Measurements from ENCODE around the gene RIMBP3C.
"Not testable (repeated sequence)": the region's sequence is repeated elsewhere in the genome, so short reads cannot be mapped to it uniquely, and the experiment has no call there.

RIMBP3C gene

DNA sequence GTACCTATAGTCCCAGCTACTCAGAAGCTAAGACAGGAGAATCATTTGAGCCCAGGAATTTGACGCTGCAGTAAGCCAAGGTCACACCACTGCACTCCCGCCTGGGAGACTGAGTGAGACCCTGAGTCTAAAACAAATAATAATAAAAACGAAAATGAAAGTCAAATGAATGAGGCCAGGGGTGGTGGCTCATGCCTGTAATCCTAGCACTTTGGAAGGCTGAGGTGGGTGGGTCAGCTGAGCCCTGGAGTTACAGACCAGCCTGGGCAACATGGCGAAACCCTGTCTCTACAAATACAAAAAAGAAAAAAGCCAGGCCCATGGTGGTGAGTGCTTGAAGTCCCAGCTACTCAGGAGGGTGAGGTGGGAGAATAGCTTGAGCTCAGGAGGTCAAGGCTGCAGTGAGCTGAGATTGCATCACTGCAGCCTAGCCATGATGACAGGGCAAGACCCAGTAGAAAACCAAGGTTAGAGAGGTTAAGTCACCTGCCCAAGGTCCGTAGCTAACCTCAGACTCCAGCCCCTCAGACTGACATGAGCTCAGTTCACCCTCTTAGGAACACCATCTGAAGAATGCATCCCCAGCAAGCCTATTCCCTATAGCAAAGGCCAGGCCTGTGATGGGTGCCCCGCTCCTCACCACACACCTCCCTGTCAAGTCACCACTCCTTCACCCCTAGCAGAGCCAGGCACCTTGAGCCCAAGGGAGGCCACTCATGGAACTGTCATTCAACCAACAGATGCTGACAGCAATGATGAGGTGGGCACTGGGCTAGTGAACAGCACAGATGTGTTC lies 24.4 kb downstream of the RIMBP3C start:
- DNase-seq, result not testable (repeated sequence)

DNA sequence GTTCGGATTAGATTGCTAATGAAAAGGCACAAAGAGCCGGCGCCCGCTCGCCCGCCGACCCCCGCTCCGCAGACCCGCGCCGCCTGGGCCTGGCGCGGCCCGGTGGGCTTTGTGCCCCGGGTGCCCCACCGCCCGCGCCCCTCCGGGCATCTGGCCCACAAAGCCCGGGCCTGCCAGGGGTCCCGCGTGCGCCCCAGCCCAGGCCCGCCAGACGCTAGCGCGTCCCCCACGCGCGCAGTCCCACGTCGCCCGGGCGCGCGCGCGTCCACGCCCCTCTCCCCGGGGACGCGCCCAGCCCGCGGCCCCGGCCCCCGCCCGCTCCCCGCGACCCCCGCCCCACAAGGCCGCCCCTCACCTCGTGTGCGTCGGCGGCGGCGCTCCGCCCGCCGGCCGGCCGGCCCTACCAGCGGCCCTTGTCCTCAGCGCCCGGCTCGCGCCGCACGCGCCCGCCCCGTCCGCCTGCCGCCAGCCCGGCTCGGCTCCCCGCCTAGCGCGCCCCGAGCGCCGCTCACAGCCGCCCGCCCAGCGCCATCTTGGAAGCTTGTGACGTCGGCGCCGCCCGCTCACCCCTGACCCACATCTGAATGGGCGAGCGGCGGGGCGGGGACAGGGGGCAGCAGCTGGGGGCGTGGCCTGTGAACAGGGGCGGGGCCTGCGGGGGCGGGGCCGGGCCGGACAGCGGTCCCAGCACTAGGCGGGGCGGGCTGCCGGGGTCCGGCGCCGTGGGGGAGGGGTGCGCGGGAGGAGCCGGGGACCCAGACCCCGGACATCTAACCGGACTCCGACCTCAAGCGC lies 34.1 kb downstream of the RIMBP3C start:
- not testable (repeated sequence) for DNase-seq

DNA sequence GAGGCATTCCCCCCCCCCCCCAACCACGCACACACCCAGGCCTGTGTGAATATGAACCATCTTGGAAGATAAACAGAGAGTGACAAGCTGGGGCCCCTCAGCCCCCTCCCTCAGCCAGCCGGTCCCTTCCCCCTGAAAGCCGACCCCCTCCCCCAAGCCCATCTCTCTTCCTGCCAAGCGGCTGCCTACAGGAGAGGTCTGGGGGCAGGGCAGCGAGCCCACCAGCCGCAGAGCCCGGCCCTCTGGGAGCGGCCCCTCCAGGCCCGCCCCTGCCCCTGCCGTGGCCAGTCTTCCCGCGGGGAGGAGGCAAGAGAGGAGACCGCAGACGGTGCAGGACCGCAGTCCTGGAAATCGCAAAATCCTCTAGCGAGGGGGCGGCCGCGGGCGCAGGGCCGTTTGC lies 34.7 kb downstream of the RIMBP3C start:
- not testable (repeated sequence) for DNase-seq

- not testable (repeated sequence) for DNase-seq
Measured at GRCh38 chr22:21515234-21515633, 36.0 kb downstream of the RIMBP3C start.

- not testable (repeated sequence) for DNase-seq
Measured at GRCh38 chr22:21514117-21514516, 37.1 kb downstream of the RIMBP3C start.

DNA sequence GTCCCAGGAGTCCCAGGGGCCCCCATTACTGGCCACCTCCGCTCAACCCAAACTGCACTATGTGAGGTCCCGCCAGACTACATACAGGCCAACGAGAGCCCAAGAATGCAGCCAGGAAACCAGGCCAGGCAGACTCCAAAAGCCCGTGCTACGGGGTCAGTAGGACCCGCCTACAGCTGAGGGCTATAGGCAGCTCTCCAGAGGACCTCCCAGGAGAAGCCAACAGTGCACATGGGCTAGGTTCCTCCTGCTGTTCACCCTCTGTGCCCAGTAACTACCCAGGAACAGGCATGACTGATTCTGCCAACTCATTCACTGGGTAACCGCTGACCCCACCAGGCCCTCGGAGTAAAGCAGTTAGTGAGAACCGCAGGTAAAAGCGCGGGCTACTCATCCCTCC lies 39.2 kb downstream of the RIMBP3C start:
- DNase-seq, result not testable (repeated sequence)

DNA sequence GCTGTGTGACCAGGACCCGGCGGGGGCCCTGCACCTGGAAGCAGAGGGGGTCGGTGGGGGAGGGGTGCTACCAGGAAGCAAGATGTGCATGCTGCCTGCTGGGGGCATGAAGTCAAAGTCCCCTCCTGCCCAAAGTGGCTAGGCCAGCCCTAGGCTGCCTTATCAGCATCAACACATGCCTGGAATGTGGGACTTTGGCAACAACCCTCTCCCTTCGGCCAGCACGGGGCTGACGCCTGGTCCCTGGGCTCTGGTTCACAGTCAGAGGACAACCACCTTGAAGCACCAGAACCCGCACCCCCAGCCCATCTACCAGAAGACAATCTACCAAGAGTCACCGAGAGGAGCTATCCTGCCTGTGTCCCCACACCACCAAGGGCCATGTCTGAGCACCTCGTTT lies 40.9 kb downstream of the RIMBP3C start:
- not testable (repeated sequence) for DNase-seq

- not testable (repeated sequence) for DNase-seq
Measured at GRCh38 chr22:21499623-21500506, 51.4 kb downstream of the RIMBP3C start.

DNA sequence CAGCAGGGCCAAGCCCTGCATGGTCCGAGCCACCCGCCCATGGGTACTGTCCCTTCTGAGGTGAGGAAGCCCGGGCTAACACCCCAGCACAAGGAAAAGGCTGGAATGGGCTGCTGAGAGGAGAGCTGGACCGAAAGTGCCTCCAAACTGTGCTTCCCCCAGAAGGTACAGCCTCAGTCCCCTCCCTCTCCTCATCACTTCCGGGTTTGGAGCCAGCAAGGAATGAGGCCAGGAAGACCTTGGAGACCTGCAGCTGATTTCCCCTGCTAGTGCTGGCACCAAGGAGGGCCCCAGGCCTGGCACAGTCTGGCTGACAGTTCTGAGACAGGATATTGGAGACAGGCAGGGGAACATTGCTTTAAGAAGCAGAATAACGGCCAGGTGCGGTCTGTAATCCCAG lies 52.8 kb downstream of the RIMBP3C start:
- DNase-seq, result not testable (repeated sequence)

- not testable (repeated sequence) for DNase-seq
Measured at GRCh38 chr22:21497984-21498383, 53.3 kb downstream of the RIMBP3C start.

Measured in fibroblast of upper back skin (primary cell).